COLO829 (cell line): ENCODE measurements around the gene PUS1.

Experiments used
- DNase-seq: peaks from one replicate; pipeline ENCODE4 v3.0.0; 2012; ENCODE audit warnings: low spot score

Gene PUS1

DNA sequence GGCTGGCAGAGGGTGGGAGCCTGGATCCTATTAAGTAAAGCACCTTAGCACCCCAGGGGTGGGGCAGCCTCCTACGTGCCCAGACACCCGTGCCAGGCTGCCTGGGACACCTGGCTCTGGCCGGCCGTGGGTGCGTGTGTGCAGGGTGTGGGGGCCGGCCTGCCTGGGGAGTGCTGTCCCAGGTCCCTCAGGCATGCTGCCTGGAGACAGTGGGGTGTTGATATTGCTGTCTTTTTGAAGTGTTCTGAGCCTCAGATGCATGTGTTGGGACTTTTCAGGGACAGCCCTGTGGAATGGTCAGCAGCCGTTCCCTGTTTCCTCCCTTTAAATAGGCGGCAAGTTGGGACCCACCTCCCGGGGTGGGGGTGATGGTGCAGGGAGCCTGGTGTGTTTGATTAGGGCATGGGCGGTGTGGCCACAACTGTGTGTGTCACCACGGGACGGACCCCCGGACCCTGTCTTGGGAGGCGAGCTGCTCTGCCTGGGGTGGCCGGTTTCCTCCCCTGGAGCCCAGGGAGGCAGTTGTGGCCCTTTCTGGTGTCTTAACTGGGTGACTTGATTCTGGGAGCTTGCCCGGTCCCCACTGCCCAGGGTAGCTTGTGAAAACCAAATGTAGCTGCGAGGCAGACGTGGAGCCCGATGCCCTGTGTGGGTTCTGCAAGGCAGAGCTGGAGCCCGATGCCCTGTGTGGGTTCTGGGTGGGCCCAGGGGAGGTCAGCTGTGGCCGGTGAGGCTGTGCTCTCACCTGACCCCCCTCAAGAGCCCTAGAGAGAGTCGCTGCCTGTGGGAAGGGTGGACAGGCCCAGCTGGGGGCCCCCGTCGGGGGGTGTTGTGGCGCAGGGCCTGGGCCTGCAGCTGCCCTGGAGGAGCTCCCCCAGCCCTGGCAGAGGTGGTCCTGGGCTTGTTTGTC, 26.5 kb upstream of the PUS1 start:
- no peak for DNase-seq

DNA sequence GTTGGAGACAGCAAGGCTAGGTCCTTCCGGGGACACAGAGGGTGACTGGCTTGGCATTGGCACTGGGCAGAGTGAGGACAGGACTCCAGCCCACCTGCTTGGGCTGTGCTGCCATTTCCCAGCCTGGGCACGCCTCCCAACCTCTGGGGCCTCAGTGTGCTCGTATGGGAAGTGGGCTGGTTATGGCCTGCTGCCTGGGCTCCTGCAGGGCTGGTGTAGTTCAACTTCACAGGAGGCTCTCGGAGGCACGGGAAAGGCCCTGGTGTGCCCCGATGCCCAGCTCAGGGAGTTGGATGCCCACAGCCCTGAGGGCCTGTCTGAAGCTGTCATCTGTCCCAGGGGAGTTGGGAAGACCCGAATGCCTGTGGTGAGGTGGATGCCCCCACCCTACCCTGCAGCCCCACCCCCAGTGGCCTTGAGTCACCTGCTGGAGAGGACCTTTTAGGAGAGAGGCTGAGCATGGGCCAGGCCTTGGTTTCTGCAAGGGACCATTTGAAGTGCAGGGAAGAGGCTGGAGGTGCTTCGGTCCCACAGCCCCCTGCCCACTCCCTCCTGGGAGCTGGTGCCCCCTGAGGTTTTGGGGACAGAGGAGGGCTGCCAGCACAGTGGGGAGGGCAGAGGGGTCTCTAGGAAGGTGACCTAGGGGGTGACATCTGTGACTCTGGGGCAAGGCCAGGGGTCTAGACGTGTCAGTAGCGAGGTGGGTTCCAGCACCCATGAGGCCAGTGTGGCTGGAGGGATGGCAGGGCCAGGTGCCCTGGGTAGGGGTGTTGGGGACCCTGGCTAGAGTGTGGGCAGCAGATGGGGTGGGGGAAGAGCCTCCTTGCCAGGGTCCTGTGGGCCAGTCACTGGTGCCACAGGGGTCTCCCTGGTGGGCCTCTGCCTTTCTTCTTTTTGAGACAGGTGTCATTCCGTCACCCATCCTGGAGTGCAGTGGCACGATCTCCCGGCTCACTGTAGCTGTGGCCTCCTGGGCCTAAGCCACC, 25.5 kb upstream of the PUS1 start:
- no peak for DNase-seq

DNA sequence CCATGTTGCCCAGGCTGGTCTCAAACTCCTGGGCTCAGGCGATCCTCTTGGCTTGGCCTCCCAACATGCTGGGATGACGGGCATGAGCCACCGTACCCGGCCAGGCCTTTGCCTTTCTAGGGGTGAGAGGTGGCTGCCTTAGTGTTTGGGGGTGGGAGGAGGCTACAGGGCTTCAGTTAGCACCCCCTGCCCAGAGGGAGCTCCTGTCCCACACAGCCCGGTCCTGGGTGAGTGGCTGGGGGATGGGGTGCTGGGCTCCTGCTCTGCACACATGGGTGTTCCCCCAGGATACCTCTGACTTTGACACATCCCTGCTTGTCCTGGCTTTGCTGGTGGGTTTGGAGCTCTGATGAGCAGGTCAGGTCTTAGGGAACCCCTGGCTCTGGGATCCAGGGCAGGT, 24.7 kb upstream of the PUS1 start:
- DNase-seq = no peak

DNA sequence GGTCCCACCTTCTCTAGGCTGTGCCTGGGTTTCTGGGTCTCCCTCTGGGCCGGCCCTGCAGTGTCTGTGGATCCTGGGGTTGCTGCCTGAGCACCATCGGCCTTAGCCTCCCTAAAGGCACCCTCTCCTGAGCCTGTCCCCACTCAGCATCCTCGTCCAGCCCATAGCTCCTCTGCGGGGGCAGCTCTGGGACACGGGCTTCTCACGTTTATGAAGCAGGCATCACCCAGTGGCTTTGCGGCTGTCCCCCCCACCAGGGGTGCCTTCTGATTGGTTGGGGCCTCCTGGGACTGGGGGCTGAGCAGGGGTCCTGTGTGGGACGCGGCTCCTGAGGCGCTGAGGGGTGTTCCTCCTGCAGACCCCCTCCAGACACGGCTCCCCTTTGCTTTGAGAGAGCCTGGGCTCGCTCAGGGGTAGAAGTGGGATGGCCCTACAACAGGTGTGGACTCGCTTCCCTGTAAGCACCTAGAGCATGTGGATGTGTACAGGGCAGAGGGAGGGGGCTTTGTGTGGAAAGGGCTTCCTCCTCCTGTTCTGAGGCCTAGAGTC, 23.9 kb upstream of the PUS1 start:
- DNase-seq = no peak

DNA sequence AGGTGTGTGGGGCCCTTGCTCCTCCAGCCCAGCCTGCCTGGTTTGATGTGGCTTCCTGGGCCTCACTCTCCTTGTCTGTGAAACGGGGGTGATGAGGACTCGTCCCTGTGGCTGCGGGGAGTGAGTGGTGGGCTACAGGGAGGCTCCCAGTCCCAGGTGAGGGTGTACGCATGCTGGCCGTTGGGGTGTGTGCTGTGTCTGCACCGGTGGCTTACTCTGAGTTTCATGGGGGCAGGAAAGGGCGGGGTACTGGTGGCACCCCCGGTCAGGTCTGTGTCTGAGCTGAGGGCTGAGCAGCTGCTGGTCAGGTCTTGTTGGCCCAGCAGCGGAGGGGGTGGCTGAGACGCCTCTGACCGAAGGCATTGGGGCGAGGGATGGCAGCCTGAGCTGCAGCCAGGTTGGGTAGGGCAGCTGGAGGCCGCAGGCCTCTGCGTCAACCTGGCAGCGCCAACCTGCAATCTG, 23.4 kb upstream of the PUS1 start:
- DNase-seq = no peak

DNA sequence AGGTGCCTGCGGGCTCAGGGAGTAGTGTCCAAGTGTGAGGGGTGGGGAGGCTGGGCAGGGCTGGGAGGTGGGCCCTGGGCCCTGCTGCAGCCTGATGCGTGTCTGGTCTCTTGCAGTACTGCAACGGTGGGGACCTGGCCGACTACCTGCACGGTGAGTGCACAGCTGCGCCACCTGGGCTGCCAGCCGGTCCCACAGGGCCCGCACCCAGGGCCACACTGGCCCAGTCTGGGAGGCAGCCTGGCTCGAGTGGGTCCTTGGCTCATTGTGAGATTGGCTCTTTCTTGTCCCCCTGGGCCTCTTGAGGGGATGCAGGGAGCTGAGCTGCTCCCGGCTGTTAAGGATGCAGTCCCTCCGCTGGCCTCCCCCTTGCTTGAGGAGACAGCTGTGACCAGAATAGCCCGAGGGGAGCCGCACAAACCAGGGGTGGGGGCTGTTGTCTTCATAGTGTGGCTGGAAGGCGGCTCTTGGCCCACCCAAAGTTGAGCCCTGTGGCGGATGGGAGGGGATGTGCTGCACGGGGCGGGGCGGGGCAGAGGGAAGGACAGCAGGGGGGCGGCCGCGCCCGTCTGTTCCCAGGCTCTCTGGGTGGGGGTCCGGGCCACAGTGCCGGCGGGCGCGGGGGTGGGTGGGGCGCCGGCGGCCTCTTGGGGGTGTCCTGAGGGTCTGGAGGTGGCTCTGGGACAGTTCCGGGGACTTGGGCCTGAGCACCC, 21.5 kb upstream of the PUS1 start:
- DNase-seq = no peak

DNA sequence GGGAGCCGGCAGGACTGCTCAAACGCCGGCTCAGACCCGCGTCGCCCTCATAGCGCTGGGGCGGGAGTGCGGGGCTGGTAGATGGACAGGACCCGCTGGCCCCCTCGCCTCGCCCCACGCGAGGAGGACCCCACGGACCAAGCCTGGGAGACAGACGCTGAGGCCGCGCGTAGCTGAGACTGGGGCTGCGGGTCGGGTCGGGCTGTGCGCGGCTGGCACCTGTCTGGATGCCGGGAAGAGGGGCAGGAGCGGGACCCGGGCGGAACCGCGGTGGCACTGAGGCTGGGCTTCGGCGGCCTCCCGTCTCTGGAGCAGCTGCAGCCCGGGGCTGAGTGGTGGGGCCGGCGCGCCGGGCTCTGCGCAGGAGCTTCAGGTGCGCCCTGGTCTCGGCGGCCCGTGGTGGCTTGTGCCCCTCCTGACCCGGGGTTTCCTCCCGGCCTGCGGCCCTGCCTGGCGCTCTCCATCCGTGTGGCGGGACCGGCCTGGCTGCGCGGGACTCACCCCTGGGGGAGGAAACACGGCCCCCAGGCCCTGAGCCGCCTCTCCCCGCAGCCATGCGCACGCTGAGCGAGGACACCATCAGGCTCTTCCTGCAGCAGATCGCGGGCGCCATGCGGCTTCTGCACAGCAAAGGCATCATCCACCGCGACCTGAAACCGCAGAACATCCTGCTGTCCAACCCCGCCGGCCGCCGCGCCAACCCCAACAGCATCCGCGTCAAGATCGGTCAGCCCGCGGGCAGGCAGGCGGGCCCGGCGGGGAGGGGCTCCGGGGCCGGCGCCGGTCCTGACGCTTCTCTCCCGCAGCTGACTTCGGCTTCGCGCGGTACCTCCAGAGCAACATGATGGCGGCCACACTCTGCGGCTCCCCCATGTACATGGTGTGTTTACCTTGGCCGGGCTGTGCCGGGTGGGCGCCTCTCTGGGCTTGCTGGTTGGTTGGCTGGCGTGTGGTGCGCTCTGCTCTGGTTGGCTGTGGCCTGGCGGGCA, 20.7 kb upstream of the PUS1 start:
- no peak for DNase-seq

DNA sequence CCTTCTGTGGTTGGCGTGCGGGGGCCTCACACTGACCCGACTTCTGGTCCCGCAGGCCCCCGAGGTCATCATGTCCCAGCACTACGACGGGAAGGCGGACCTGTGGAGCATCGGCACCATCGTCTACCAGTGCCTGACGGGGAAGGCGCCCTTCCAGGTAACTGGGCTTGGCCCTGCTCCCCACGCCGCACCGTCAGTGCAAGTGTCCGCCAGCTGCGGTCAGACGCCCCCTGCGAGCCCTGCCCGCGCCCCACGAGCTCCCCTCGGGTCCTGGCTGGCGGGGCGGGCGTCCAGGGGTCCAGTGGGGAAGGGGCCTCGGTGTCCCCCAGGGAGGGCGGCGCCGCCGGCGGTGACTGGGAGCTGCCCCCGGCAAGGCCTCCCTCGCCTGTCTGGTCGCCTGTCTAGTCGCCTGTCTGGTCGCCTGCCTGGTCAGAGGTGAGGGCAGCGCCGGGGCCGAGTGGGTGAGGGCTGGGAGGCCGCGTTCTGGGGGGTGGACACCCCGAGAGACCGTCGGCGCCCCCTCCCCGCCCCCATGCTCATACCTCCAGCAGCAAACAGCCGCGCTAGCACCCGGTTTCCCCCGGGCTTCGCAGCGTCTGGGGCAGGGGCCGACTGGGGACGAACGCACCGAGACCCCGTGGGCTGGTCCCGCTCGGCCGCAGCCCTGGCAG, 19.9 kb upstream of the PUS1 start:
- no peak for DNase-seq

DNA sequence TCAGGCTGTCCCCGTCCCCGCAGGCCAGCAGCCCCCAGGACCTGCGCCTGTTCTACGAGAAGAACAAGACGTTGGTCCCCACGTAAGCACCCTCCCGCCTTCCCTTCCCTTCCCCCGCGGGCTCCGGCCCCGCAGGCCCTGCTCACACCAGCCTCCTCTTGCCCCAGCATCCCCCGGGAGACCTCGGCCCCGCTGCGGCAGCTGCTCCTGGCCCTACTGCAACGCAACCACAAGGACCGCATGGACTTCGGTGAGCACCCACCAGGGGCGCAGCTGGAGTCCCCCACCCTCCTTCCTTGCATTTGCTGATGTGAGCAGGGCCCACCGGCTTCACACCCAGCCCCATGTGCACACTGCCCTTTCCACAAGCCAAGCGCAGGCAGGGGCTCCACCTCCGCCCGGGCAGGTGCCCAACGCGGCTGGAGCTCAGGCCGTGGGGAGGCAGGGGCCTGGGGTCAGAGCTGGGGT, 19.3 kb upstream of the PUS1 start:
- DNase-seq = no peak

DNA sequence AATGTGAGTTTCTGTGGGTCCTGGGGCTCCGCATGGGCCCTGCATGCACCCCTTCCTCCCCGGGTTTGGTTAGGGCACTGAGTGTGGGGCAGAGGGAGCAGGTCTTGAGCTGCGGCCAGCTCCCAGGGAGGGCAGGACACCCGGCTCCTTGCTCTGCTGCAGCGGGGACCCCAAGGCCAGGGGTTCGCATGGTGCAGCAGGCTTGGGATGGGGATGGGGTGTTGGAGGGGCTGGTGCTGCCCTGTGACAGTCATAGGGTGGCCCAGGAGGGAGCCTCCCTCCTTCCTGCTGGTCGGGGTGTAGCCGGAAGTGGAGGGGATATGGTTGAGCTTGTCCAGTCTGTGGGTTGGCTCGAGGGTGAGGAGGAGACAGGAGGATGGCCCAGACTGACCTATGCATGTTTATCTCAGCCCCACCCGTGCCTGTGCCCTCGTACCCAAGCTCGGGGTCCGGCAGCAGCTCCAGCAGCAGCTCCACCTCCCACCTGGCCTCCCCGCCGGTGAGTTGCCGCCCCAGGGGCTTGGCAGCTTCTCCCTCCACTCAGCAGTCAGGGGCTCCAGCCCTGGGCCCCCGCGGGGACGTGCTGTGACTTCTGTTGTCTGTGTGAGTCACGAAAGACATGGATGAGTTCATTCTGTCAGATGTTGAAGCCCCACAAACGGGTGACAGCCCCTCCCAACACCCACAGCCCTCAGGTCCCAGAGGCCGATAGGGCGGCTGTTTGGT, 18.6 kb upstream of the PUS1 start:
- DNase-seq = no peak

DNA sequence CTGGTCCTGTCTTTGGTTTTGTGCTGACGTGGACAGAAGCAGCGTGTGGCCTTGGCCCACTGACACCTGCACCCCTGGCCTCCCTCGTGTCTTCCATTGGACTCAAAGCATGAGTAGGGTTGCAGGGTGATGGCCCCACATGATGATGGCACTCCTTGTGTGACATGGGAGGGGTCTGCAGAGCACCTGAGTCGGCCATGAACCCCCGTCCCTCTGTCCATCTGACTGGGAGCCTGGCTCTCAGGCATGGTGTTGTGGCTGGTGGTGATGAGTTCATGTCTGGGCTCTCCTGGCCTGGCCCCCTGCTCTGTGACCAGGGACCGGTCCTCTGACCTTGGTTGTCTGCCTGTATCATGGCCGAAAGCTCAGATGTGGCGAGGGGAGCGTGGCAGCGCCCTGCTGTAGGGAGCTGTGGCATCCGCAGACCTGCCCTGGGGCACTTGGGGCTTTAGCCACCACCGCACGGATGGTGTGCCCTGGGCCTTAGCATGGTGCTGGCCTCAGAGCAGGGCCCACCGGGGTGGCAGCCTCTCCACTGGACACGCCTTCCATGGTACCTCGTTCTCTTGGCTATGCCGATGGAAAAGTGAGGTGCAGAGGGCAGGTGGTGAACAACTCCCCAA, 17.9 kb upstream of the PUS1 start:
- no peak for DNase-seq

DNA sequence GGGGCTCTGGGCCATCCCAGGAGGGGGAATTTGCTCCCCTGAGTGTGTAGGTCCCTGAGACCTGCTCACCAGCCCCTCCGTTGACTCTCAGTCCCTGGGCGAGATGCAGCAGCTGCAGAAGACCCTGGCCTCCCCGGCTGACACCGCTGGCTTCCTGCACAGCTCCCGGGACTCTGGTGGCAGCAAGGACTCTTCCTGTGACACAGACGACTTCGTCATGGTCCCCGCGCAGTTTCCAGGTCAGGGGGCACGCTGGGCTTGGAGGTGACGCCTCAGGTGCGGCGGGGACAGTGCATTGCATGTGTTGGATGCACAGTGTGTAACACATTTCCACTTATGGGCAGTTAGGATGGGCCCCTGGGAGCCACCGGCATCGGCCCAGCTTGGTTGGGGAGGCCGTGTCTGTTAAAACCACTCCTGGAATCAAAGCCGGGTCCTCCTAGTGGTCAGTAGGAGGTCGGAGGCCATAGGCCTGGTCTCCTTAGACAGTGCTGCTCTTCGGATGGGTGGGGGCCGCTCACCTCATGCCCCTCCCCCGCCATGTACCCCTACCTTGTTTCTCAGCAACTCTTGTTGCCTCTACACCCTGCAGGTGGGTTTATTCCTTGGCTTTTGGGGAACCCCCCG, 17.1 kb upstream of the PUS1 start:
- no peak for DNase-seq

DNA sequence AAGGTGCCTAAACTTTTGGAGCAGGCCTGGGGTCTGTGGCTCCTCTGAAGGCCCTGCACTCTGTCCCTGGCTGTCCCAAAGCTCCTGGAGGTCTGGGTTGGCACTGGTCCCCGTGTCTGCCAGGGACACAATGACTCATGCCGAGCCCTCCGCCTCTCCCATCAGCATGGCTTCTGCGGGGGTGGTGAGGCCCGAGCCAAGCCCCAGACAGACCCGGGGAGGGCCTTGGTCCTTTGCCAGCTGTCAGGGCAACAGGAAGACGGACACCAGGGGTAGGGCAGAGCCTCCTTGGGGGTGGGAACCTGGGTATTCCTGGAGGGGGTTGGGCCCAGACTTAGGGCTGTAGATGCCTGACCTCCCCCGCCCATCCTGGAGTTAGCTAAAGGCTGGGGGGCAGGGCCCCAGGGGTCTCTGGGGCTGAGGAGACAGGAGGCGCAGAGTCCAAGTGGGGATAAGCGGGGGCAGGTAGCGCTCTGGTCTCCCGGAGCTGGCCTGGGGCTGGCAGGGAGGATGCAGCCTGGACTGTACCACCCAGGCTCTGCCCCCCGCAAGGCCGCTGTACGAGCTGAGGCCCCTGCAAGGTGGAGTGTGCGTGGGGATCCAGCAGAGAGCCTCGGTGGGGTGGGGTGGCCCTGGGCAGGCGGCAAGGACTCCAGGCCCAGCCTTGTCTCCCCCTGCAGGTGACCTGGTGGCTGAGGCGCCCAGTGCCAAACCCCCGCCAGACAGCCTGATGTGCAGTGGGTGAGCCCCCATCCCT, 16.4 kb upstream of the PUS1 start:
- peak; percentile 91 for DNase-seq

DNA sequence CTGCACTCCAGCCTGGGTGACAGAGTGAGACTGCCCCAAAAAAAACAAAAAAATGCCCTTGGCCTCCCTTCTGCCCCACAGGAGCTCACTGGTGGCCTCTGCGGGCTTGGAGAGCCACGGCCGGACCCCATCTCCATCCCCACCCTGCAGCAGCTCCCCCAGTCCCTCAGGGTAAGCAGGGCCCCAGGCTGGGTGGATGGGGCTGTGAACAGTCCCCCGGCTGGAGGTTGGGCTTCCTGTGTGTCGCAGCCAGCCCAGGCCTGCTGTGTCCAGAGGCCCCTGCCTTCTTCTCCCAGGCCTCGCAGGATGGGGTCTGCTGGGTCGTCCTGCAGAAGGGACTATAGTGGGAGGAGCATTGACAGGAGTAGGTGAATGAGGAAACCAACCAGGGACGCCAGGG, 15.4 kb upstream of the PUS1 start:
- no peak for DNase-seq

DNA sequence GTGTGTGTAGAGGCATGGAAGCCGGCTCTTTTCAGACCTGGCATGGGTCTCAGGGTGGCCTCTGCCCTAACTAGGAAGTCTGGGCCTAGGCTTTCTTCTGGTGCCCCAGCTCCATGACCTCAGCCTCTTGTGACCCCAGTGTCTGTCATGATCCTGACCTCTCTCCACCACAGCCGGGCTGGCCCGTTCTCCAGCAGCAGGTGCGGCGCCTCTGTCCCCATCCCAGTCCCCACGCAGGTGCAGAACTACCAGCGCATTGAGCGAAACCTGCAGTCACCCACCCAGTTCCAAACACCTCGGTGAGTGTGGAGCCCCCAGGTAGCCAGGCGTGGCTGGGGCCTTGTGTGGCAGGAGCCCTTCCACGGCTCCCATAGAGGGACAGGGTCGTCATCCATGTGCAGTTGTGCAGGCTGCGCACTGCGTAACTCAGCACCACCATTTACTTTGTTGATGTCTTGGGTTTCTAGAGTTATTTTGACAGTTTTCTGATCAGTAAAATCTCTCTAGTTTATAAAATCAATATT, 14.8 kb upstream of the PUS1 start:
- no peak for DNase-seq

DNA sequence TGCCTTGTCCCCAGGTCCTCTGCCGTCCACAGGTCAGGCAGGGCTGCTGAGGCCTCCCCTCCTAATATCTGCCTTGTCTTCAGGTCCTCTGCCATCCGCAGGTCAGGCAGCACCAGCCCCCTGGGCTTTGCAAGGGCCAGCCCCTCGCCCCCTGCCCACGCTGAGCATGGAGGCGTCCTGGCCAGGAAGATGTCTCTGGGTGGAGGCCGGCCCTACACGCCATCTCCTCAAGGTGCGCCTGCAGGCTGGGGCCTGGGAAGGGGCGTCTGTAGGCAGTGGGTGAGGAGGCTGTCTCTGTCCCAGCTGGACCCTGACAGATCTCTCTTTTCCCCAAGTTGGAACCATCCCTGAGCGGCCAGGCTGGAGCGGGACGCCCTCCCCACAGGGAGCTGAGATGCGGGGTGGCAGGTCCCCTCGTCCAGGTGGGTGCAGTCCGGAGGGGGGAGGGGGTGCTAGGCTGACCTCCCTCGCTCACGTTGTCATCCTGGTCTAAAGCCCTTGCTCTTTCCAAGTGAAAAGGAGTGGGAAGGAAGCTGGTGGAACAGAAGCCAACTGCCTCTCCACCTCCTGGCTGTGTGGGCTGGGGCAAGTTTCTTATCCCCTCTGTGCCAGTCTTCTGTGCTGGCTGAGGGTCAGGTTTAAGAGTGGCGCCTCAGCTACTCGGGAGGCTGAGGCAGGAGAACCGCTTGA, 13.9 kb upstream of the PUS1 start:
- DNase-seq = no peak

DNA sequence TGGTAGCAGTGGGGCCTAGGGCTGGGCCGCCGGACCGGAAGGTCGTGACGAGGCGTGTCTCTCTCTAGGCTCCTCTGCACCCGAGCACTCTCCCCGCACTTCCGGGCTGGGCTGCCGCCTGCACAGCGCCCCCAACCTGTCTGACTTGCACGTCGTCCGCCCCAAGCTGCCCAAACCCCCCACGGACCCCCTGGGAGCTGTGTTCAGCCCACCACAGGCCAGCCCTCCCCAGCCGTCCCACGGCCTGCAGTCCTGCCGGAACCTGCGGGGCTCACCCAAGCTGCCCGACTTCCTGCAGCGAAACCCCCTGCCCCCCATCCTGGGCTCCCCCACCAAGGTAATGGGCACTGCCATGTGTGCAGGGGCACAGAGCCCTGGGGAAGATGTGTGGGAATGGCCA, 13.3 kb upstream of the PUS1 start:
- no peak for DNase-seq
